ENCODE measurements around the gene RACGAP1.

The RACGAP1 gene

GRCh38 chr12:50024227-50024626, 1.1 kb downstream of the RACGAP1 start:
- Histone ChIP-seq H3K4me2 (ENCODE audit: low read length) (peak overlapping the region; percentile 79), H2AK5ac (ENCODE audit: low read length) (no peak overlapping the region), H3K4me1 (ENCODE audit: control insufficient read depth in 1 of 2, insufficient read depth in 2 of 2, low read length in 2 of 2) (peaks cover 0 to 2% of the 10 kb centered on the region in 2 experiments), H3K79me2 (ENCODE audit: control insufficient read depth, insufficient read depth, low read length, poor library complexity) (peaks cover 5% of the 10 kb centered on the region), H3K14ac (ENCODE audit: low read length) (no peak overlapping the region), H2BK12ac (ENCODE audit: low read length) (no peak overlapping the region), H3K23ac (ENCODE audit: low read length) (no peak overlapping the region), H4K91ac (ENCODE audit: low read depth, low read length) (no peak overlapping the region), H3K36me3 (ENCODE audit: control insufficient read depth in 1 of 2, insufficient read depth in 2 of 2, low read length in 2 of 2) (peaks cover 0 to 2% of the 10 kb centered on the region in 2 experiments), H4K8ac (ENCODE audit: low read depth, low read length) (no peak overlapping the region), H3K4ac (ENCODE audit: low read depth, low read length) (peak overlapping the region; percentile 93), H2BK5ac (ENCODE audit: low read depth, low read length, poor library complexity) (no peak overlapping the region), H3K18ac (ENCODE audit: low read length) (no peak overlapping the region), H3K27me3 (ENCODE audit: insufficient read depth, low read length) (no peaks in the 10 kb centered on the region), H2BK120ac (ENCODE audit: insufficient read depth, low read length, poor library complexity) (no peak overlapping the region), H3K79me1 (ENCODE audit: low read length) (peaks cover 4% of the 10 kb centered on the region), H2AFZ (ENCODE audit: insufficient read depth, low read length, poor library complexity) (no peak overlapping the region), H3K9me3 (ENCODE audit: insufficient read depth, low read depth, low read length) (no peaks in the 10 kb centered on the region), H3K4me3 (ENCODE audit: low read depth, low read length) (no peak overlapping the region), H3K27ac (ENCODE audit: low read depth, low read length) (no peak overlapping the region), H3K9ac (ENCODE audit: low read length) (no peak overlapping the region), H4K12ac (ENCODE audit: low read depth, low read length) (no peak overlapping the region)
- no peak for DNase-seq
- no CpG with 5 or more reads among the region's 8 CpGs for WGBS (ENCODE audit: extremely low coverage, insufficient coverage, insufficient read length)

DNA sequence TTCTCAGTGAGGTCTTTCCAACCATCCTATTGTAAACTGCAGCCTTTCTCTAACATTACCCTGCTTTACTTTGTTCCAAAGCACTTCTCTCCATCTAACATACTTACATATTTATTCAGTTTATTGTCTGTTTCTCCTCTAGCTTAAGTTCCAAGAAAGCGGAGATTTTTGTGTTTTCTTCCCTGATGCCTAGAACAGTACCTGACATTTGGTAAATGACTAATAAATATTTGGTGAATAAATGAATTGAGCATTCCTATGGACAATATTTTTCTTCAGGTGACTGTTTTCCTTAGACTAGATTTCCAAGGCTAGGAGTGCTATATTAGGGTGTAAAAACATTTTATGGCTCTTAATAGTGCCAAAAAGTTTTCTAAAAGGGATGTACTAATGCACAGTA, 2.4 kb downstream of the RACGAP1 start:
- no peak overlapping the region for H3K14ac ChIP-seq (ENCODE audit: low read length)
- WGBS (ENCODE audit: extremely low coverage, insufficient coverage, insufficient read length): no CpG with 5 or more reads among the region's 1 CpG
- no peak overlapping the region for H3K4ac ChIP-seq (ENCODE audit: low read depth, low read length)

GRCh38 chr12:50021031-50021430, 4.3 kb downstream of the RACGAP1 start:
- H2AFZ ChIP-seq (ENCODE audit: insufficient read depth, low read length, poor library complexity): no peak overlapping the region
- no peak overlapping the region for H4K91ac ChIP-seq (ENCODE audit: low read depth, low read length)
- H2AK5ac ChIP-seq (ENCODE audit: low read length): no peak overlapping the region
- H3K4me1 ChIP-seq (ENCODE audit: control insufficient read depth in 1 of 2, insufficient read depth in 2 of 2, low read length in 2 of 2): peaks cover 0 to 2% of the 10 kb centered on the region in 2 experiments
- H3K4me2 ChIP-seq (ENCODE audit: low read length): no peak overlapping the region
- no peak overlapping the region for H3K4me3 ChIP-seq (ENCODE audit: low read depth, low read length)
- H3K9me3 ChIP-seq (ENCODE audit: insufficient read depth, low read depth, low read length): no peaks in the 10 kb centered on the region
- peak overlapping the region; percentile 3 for H3K4ac ChIP-seq (ENCODE audit: low read depth, low read length)
- no peak overlapping the region for H4K8ac ChIP-seq (ENCODE audit: low read depth, low read length)
- H3K27me3 ChIP-seq (ENCODE audit: insufficient read depth, low read length): no peaks in the 10 kb centered on the region
- no peak overlapping the region for H3K9ac ChIP-seq (ENCODE audit: low read length)
- no peak overlapping the region for H3K14ac ChIP-seq (ENCODE audit: low read length)
- H3K36me3 ChIP-seq (ENCODE audit: control insufficient read depth in 1 of 2, insufficient read depth in 2 of 2, low read length in 2 of 2): peaks cover 0 to 2% of the 10 kb centered on the region in 2 experiments
- no CpG with 5 or more reads among the region's 4 CpGs for WGBS (ENCODE audit: extremely low coverage, insufficient coverage, insufficient read length)
- H3K23ac ChIP-seq (ENCODE audit: low read length): no peak overlapping the region
- H3K79me1 ChIP-seq (ENCODE audit: low read length): peaks cover 4% of the 10 kb centered on the region
- no peak overlapping the region for H3K18ac ChIP-seq (ENCODE audit: low read length)
- H3K27ac ChIP-seq (ENCODE audit: low read depth, low read length): no peak overlapping the region
- no peak overlapping the region for H2BK120ac ChIP-seq (ENCODE audit: insufficient read depth, low read length, poor library complexity)
- H2BK5ac ChIP-seq (ENCODE audit: low read depth, low read length, poor library complexity): no peak overlapping the region
- DNase-seq: no peak
- no peak overlapping the region for H4K12ac ChIP-seq (ENCODE audit: low read depth, low read length)
- no peak overlapping the region for H2BK12ac ChIP-seq (ENCODE audit: low read length)
- peaks cover 10% of the 10 kb centered on the region for H3K79me2 ChIP-seq (ENCODE audit: control insufficient read depth, insufficient read depth, low read length, poor library complexity)

More for the DNA sequence above, 2.4 kb downstream of the RACGAP1 start:
- Histone ChIP-seq H2AFZ (ENCODE audit: insufficient read depth, low read length, poor library complexity) (no peak overlapping the region), H3K79me2 (ENCODE audit: control insufficient read depth, insufficient read depth, low read length, poor library complexity) (peaks cover 10% of the 10 kb centered on the region), H3K4me3 (ENCODE audit: low read depth, low read length) (no peak overlapping the region), H3K18ac (ENCODE audit: low read length) (no peak overlapping the region), H2BK12ac (ENCODE audit: low read length) (no peak overlapping the region), H4K8ac (ENCODE audit: low read depth, low read length) (no peak overlapping the region), H2AK5ac (ENCODE audit: low read length) (no peak overlapping the region), H2BK120ac (ENCODE audit: insufficient read depth, low read length, poor library complexity) (no peak overlapping the region), H3K79me1 (ENCODE audit: low read length) (peaks cover 4% of the 10 kb centered on the region), H2BK5ac (ENCODE audit: low read depth, low read length, poor library complexity) (no peak overlapping the region), H4K91ac (ENCODE audit: low read depth, low read length) (no peak overlapping the region), H3K27ac (ENCODE audit: low read depth, low read length) (no peak overlapping the region), H3K4me2 (ENCODE audit: low read length) (no peak overlapping the region), H3K4me1 (ENCODE audit: control insufficient read depth in 1 of 2, insufficient read depth in 2 of 2, low read length in 2 of 2) (peaks cover 0 to 2% of the 10 kb centered on the region in 2 experiments), H3K27me3 (ENCODE audit: insufficient read depth, low read length) (no peaks in the 10 kb centered on the region), H3K9me3 (ENCODE audit: insufficient read depth, low read depth, low read length) (no peaks in the 10 kb centered on the region), H4K12ac (ENCODE audit: low read depth, low read length) (no peak overlapping the region), H3K23ac (ENCODE audit: low read length) (no peak overlapping the region), H3K9ac (ENCODE audit: low read length) (no peak overlapping the region), H3K36me3 (ENCODE audit: control insufficient read depth in 1 of 2, insufficient read depth in 2 of 2, low read length in 2 of 2) (peaks cover 0 to 2% of the 10 kb centered on the region in 2 experiments)
- DNase-seq: no peak

DNA sequence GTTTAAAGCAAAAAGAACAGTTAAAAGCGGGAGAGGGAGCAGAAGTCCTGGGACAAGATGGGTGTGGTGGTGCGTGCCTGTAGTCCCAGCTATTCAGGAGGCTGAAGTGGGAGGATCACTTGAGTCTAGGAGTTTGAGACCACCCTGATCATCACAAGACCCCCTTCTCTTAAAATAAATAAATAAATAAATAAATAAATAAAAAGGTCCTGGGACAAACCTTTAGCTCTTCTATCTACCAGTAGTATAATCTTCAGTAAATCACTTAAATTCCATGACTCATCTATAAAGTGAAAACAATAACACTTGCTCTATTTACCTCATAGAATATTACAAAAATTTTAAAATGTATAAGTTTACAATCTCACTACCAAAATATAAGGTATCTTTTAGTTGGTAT, 5.8 kb downstream of the RACGAP1 start:
- WGBS (ENCODE audit: extremely low coverage, insufficient coverage, insufficient read length): no CpG with 5 or more reads among the region's 2 CpGs
- no peak overlapping the region for H3K4me3 ChIP-seq (ENCODE audit: low read depth, low read length)
- H3K23ac ChIP-seq (ENCODE audit: low read length): no peak overlapping the region
- DNase-seq: no peak
- H3K79me1 ChIP-seq (ENCODE audit: low read length): no peaks in the 10 kb centered on the region
- H2BK120ac ChIP-seq (ENCODE audit: insufficient read depth, low read length, poor library complexity): no peak overlapping the region
- H3K9me3 ChIP-seq (ENCODE audit: insufficient read depth, low read depth, low read length): no peaks in the 10 kb centered on the region
- H2BK12ac ChIP-seq (ENCODE audit: low read length): no peak overlapping the region
- no peak overlapping the region for H3K9ac ChIP-seq (ENCODE audit: low read length)
- no peaks in the 10 kb centered on the region for H3K27me3 ChIP-seq (ENCODE audit: insufficient read depth, low read length)
- no peak overlapping the region for H3K4me2 ChIP-seq (ENCODE audit: low read length)
- H2AK5ac ChIP-seq (ENCODE audit: low read length): no peak overlapping the region
- no peak overlapping the region for H4K8ac ChIP-seq (ENCODE audit: low read depth, low read length)
- H3K14ac ChIP-seq (ENCODE audit: low read length): no peak overlapping the region
- H2BK5ac ChIP-seq (ENCODE audit: low read depth, low read length, poor library complexity): no peak overlapping the region
- H4K12ac ChIP-seq (ENCODE audit: low read depth, low read length): no peak overlapping the region
- H4K91ac ChIP-seq (ENCODE audit: low read depth, low read length): no peak overlapping the region
- peaks cover 5% of the 10 kb centered on the region for H3K79me2 ChIP-seq (ENCODE audit: control insufficient read depth, insufficient read depth, low read length, poor library complexity)
- H3K4ac ChIP-seq (ENCODE audit: low read depth, low read length): peak overlapping the region; percentile 94
- peaks cover 7 to 11% of the 10 kb centered on the region in 2 experiments for H3K36me3 ChIP-seq (ENCODE audit: control insufficient read depth in 1 of 2, insufficient read depth in 2 of 2, low read length in 2 of 2)
- no peak overlapping the region for H2AFZ ChIP-seq (ENCODE audit: insufficient read depth, low read length, poor library complexity)
- no peak overlapping the region for H3K27ac ChIP-seq (ENCODE audit: low read depth, low read length)
- no peak overlapping the region for H3K18ac ChIP-seq (ENCODE audit: low read length)
- no peaks in the 10 kb centered on the region for H3K4me1 ChIP-seq (ENCODE audit: control insufficient read depth in 1 of 2, insufficient read depth in 2 of 2, low read length in 2 of 2)

Data from trophoblast cell (in vitro differentiated cells and primary cell).